HG02798 (cell line): Measurements from ENCODE around the gene MYEF2.

Source experiments
- ATAC-seq: cut with Tn5 transposase; IDR thresholded peaks from one replicate; pipeline ENCODE4 v1.9.1; 2021; ENCODE audit warnings: mild to moderate bottlenecking; ENCODE audit not compliant: unreplicated experiment, poor library complexity

MYEF2 gene

DNA sequence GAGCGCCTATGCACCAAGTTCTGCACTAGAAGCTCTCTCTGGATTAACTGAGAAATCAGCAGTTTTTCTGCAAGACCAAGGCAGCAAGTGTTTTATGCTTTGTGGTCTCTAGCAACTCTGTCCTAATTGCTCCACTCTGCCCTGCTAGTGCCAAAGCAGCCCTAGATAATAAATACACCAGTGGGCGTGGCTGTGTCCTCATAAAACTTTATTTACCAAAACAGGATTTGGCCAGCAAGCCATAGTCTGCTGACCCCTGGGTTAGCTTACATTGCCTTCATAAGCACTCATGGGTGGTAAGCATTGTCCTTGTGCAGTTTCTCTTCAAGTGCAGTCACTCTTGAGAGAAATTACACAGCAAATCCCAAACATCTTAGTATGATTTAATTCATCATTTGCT lies 88.0 kb downstream of the MYEF2 start:
- ATAC-seq, result no peak

DNA sequence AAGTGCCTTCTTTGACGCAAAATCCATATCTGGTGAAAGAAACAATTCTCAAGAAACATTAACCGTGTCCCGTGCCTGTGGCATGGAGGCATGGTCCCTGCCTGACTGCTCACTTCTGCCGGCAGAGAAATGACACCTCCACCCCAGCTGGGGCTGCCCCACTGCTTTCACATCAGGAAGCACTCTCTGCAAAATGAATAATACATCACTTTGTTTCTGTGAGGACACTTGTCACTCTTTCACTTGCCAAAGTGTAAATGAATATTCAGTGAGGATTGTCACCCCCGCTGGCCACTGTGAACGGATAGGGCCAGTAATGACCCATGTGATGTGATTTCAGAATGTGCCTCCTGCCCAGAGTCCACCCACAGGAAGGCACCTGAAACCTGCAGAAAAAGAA lies 88.4 kb downstream of the MYEF2 start:
- ATAC-seq, result no peak

DNA sequence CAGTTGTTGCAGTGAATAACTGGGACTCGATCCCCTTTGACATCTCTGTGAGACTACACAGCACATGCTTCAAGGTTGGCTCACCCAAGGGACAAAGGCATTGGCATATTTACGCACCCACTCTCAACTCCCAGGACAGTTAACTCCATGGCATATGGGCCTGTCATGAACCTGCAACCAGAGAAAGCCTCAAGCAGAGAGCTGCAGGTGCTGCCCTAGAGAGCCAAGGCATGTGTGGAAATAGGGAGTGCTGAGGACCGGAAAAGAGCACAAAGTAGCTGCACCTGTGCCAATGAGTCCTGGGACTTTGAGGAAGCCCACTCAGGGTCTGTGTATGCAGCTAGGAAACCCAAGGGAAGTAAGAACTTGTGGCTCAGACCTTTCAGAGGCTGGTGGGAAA lies 90.3 kb downstream of the MYEF2 start:
- ATAC-seq, result no peak

DNA sequence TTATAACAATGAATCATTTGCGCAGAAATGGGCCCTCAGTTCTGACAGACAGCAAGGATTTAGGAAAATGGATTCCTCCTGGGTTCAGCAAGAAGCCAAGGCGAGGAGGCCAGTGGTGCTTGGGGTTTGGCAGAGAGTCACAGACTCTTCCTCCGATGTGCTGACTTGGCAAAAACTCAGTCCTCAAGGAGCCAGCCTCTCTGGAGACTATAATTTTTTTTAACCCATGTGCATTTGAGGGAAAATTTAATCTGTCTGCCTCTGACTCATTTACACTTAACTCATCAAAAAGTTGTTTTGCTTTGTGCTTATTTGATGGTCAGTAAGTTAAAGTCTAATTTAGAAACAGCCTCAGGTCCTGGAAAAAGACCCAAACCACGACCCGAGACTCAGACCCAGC lies 91.5 kb downstream of the MYEF2 start:
- no peak for ATAC-seq

DNA sequence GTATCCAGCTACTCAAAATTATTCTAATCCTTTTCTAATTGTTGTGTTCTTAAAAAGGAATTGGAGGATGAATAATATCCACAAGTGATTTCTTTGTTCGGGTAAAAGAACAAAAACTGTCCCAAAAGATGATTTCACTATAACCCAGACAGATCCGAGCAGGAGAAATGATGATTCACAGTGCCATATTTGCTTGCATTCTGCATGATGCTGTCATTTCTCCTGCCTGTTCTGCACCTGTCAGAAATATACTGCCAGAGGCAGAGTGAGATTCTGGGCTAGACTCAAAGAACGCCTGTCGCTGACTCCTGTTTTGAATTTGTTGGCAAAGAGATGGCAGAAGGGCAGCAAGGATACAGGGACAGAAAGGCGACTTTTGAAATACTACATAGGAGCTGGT lies 92.0 kb downstream of the MYEF2 start:
- no peak for ATAC-seq

DNA sequence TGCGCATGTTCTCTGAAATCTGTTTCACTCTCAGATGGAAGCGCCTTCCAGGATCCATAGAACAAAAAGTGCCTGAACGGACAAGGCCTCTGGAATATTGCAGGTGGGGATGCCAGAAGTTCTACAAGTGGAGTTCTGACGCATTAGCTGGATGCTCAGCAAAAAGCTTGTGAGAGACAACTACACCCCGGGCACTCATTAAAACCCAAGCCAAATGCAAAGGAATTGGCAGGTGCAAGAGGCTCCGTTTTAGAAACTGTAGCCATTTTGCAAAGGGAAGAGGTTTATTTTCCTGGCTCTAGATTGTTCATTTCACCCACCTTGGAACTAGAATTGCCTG lies 92.5 kb downstream of the MYEF2 start:
- ATAC-seq, result no peak

DNA sequence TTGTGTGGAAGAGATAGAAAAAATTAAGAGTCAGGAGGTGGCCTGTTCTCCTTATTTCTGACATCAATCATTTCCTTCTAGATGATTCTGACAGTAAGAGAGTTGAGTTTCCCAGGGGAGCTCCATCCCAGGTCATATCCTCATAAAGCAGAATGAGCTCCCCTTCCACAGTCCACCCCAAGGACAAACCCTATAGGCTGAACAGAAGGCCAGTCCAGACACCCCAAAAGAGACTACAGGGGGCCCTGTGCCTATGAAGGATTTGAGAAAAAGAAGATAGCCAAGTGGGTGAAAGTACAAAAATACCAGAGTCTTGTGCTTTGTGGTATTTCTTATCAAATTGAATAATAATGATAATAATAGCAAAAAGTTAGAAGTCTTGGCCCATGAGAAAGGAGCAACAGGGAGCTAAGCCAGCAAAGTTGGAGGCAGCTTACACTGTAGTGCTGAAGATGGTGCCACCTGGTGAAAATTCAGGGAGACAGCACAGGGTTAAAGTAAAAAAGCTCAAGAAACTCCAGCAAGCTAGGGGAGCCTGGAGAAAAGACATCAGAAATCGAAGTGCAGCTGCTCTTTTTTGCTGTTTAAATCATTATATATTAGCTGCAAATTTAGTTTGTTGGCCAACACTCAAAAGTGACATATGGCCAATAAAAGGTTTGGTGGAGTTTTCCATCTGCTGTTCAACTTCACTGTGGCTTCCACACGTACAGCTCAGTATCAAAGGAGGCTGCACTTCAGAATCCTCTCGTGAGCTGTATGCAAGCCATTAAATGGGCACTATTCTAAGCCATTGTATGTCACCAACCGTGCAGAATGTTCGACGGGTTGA lies 93.1 kb downstream of the MYEF2 start:
- no peak for ATAC-seq
